HG02759 (cell line): ENCODE measurements around the gene SGCE.

ENCODE experiments used
- ATAC-seq: cut with Tn5 transposase; IDR thresholded peaks from one replicate; pipeline ENCODE4 v1.9.1; 2021; ENCODE audit warnings: mild to moderate bottlenecking, moderate library complexity; ENCODE audit not compliant: unreplicated experiment

SGCE gene

DNA sequence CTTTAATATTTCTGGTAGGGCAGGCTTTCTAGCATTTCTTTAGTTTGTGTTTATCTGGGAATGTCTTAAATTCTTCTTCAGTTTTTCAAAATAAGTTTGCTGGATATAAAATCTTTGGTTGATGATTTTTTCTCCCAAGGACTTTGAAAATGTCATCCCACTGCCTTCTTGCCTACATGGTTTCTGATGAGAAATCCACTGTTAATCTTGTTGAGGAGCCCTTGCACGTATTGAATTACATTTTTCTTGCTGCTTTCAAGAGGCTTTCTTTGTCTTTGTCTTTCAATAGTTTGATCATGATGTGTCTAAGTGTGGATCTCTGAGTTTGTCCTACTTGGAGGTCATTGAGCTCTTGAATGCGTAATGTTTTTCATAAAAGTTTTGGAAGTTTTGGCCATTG is 80.3 kb downstream of the SGCE start:
- no peak for ATAC-seq

DNA sequence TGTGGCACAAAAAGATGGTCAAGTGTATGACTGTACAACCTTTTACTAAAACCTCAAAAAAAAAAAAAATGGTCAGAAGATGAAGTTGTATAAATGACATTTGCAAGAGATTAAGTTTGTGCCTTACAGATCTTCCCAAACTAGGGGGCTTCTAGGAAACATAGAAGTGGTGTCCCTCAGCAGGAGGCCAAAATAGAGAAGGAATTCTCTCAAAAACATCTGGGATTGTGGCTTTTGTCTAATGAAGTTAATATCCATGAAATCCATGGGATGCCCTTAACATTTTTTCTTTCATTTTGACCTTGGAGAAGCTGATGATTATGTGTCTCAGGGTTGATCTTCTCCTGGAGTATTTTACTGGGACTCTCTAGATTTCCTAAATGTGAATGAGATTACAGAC is 84.1 kb downstream of the SGCE start:
- ATAC-seq, result no peak

DNA sequence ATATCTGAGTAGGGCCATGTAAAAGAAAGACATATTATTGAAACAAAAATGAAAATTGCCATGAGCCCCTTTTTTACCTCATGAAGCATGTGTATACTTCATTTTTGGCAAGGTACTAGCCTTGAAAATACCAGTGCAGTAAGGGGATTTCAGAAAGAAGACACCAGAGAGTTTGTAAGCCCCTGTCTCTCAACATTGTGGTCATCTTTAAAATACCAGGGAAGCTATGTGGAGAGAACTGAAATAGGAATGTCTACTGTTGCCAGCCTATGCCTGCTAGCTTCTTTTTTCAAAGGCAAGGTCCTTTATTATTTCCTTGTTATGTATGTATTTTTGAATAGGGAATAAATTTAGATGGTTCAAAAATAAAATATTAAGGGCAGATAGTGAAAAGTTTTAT is 88.5 kb downstream of the SGCE start:
- no peak for ATAC-seq

DNA sequence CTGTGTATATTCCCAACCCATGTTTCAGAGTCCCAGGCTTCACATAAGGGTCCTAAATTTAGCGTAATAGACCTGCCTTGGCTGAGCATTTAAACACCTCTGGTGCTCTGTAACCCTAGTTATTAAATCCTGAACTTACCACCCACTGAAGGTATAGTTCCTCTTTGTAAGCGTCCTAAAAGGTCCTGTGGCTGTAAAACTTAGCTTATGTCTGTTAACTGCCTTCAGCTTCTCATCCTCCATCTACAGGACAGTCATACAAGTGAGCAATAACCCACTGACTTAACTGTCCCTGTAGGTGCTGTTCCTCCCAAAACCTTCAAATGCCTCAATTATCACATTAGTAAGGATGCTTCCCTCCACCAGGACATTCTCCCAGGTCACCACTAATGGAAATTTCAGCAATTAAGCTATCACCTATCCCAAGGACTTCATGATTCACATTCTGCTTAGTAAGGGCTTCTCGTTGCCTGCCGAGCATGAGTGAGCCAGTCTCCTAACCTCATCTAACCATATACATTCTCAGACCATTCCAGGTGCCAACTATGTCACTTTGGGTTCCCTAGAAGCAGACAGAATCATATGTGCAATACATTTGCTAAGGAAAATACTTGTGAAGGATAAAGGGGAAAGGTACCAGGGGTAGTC is 90.6 kb downstream of the SGCE start:
- no peak for ATAC-seq

DNA sequence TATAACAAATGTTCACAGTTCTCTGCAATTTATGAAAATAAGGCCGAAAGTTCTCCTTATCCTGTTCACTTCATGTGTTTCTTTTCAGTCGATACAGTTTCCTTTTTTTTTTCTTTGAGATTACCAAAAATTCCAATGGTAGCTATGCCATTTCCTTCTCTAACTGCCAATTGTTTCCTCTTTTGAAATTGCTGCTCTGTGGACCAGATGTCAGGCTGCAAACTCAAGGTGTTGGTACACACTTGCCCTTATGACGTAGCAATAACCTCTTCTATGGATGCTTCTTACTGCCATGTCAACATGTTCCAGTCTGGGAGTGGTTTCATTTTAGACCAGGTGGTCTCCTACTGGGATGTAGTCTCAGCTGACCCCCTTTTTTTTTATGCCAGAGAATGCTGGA is 93.4 kb downstream of the SGCE start:
- ATAC-seq, result no peak

DNA sequence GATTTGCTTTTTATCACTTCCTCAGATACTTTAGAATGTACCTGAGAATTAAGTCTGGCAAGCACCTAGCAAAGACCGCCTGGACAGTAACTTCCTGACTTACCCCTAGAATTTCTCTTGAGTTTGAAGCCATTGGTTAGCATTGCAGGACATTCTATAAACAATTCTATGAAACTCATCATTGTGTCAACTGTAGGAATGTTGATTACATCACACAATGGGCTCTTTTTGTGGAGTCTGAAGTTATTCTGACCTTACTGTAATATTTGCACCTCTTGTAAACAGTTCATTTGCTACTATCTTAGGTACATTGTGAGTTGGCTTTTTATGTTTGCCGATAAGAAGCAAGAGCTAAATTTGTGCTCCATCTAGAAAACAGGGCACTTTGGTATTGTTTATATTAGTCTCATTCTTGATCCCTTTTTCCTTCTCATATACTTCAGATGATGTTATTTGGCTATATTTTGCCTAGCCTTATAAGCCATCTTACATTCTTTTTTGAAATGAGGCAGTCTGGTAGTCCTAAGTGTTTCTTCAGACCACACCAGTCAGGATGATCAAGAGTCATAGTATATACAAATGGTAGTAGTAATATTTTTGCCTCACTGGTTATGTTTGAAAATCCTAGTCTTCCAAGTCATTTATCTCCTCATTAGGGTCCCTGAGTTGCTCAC is 94.0 kb downstream of the SGCE start:
- no peak for ATAC-seq

DNA sequence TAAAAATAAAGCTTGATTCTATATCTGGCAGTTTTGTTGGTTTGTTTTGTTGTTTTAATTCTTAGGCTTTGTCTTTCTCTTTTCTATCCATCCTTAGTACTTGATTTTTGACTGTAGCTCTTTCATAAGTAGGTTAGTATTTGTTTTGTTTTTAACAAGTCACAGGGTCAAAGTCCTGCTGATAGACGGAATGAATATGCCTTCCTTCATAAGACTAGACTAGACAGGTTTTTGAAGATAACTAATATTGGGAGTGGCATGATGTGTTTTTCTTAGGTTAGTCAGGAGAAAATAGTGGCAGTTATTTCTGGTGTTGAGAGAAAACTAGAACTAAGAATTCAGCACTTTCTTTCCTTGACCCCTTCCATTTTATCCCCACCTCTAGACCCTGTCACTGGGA is 96.0 kb downstream of the SGCE start:
- ATAC-seq, result no peak

DNA sequence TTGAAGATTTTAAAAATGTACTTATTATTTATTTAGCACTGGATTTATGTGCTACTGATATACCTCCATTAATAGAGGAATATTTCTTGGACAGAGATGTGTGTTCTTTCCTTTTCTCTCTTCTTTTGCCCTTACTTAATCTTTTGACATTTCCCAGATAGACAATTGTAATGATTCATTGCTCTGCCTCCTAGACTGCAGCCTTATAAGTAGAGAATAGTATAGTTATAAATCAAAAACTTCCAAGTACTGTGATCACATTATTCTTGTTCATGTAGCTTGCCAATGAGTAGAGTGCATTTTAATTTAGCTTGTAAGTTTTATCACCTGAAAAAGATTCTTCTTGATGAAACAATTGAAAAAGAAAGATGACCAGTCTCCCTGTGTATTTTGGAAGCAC is 98.7 kb downstream of the SGCE start:
- no peak for ATAC-seq

DNA sequence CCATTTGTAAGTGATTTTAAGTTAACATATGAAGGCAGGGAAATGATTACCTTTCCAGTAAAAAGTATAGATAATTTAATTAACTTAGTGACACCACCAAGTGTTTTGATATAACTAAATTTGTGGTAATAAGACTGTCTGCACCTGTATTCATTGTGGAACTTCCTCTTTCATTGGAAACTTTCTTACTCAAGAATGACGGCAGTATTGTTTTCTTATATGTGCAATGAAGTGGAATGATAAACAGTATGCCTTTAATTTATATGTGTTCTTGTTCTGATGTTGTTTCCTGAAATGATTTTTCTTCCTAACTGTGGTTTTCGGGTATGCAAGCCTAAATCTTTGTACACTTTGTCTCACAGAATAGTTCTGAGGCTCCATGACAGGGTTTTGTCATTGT is 99.9 kb downstream of the SGCE start:
- peak; percentile 86 for ATAC-seq

DNA sequence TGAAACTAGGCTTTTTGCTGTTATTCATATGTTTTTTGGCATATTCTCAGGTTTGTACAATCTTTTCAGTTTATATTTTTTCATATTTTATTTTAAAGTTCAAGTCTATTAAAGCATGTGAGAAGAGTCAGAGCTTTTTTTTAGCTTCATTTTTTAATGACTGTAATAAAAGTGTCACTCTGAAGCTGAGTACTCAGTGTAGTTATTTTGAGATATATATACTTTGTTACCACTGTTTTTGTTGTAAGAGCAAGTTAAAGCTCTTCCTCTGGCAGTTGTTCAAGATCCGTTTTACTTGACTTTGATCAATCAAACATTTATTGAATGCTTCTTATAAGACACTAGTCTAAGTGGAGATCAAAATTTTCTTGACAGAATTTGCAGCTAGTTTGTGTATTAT is 108.8 kb downstream of the SGCE start:
- ATAC-seq, result no peak

DNA sequence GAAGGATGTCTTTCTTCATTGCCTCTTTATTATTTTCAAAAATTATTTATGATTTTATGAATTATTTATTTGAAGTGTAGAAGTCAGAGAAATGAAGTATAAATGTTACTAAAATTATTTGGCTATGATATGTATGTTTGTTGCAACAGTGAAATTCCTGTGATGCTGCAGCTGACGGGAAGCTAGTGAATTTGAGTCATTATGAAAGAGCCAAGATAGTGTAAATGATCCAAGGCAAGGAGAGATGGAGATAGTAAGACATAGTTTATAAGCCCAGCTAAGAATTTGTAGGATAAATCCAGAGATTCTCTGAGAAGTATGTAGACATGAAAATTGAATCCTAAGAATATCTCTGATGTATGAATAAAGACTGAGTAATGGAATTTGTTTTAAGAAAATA is 115.5 kb downstream of the SGCE start:
- ATAC-seq, result no peak
